PC-9 (cell line): Measurements from ENCODE around the gene DNAJC5.

Experiments used
- CTCF ChIP-seq: fragments of 200-600 bp; sonication (generic); conservative IDR thresholded peaks from 2 replicates; pipeline ENCODE4 v1.6.1; 2017; ENCODE audit warnings: mixed run types, antibody characterized with exemption, mild to moderate bottlenecking, moderate library complexity
- EZH2 ChIP-seq: fragments of 200-600 bp; sonication (generic); IDR thresholded peaks from 2 replicates; pipeline ENCODE4 v1.8.0; 2017; ENCODE audit warnings: antibody characterized with exemption, low read depth

- TF ChIP-seq CTCF (no peak), EZH2 (no peak)
Observed at GRCh38 chr20:63890201-63890576, 4.7 kb upstream of the DNAJC5 start.
